Astrocyte (in vitro differentiated cells and primary cell): ENCODE results near the gene HDAC8. TPM values are rescaled to one million over a fixed set of nuclear protein-coding genes. Genes with fewer than 3 reads are reported as not detected.
A peak's percentile ranks its signal among the peaks of the same experiment; 100 is the strongest.

Experiments
- DNase-seq: peaks from one replicate; pipeline ENCODE4 v3.0.0-alpha.2; 2010; ENCODE audit warnings: low read depth
- FAIRE-seq: peaks from 2 replicates; lab custom pipeline; 2011; peaks lifted over from hg19 to GRCh38; lab: Jason Lieb, UNC
- H2AFZ ChIP-seq: 2 replicates; pipeline ENCODE4 v1.6.0; 2012; ENCODE audit warnings: low read depth, low read length, inconsistent platforms
- H3K27ac ChIP-seq: 2 replicates; pipeline ENCODE4 v1.5.1; 2011; ENCODE audit warnings: low read depth, low read length, inconsistent platforms
- H3K27me3 ChIP-seq: 2 replicates; pipeline ENCODE4 v1.6.0; 2011; ENCODE audit warnings: low read length, inconsistent platforms; ENCODE audit not compliant: insufficient read depth
- H3K36me3 ChIP-seq: 2 replicates; pipeline ENCODE4 v1.5.1; 2011; ENCODE audit warnings: low read length, inconsistent platforms; ENCODE audit not compliant: insufficient read depth
- H3K4me1 ChIP-seq: 2 replicates; pipeline ENCODE4 v1.5.1; 2011; ENCODE audit warnings: low read length, inconsistent platforms; ENCODE audit not compliant: insufficient read depth
- H3K4me2 ChIP-seq: 2 replicates; pipeline ENCODE4 v1.6.0; 2012; ENCODE audit warnings: low read length, inconsistent platforms
- H3K4me3 ChIP-seq: 2 replicates; pipeline ENCODE4 v1.5.1; 2011; ENCODE audit warnings: low read depth, mild to moderate bottlenecking, low read length, inconsistent platforms; ENCODE audit not compliant: insufficient read depth
- H3K79me2 ChIP-seq: 2 replicates; pipeline ENCODE4 v1.6.0; 2012; ENCODE audit warnings: mild to moderate bottlenecking, low read length, inconsistent platforms; ENCODE audit not compliant: insufficient read depth
- H3K9ac ChIP-seq: 2 replicates; pipeline ENCODE4 v1.6.0; 2012; ENCODE audit warnings: mild to moderate bottlenecking, low read length, inconsistent platforms
- H3K9me3 ChIP-seq: 2 replicates; pipeline ENCODE4 v1.5.1; 2012; ENCODE audit warnings: low read depth, mild to moderate bottlenecking, low read length, inconsistent platforms; ENCODE audit not compliant: insufficient read depth
- H4K20me1 ChIP-seq: 2 replicates; pipeline ENCODE4 v1.6.0; 2012; ENCODE audit warnings: low read length, inconsistent platforms; ENCODE audit not compliant: insufficient read depth
- H3K27ac Mint-ChIP-seq: one replicate; pipeline ENCODE4 v1.8.0; 2021; ENCODE audit warnings: mild to moderate bottlenecking, mixed read lengths; ENCODE audit not compliant: unreplicated experiment
- H3K27me3 Mint-ChIP-seq: one replicate; pipeline ENCODE4 v1.8.0; 2021; ENCODE audit warnings: low read depth, mixed read lengths; ENCODE audit not compliant: unreplicated experiment
- H3K36me3 Mint-ChIP-seq: one replicate; pipeline ENCODE4 v1.8.0; 2021; ENCODE audit warnings: low read depth, mixed read lengths; ENCODE audit not compliant: unreplicated experiment
- H3K4me1 Mint-ChIP-seq: one replicate; pipeline ENCODE4 v1.8.0; 2021; ENCODE audit warnings: low read depth, mixed read lengths; ENCODE audit not compliant: unreplicated experiment
- H3K4me3 Mint-ChIP-seq: one replicate; pipeline ENCODE4 v1.8.0; 2021; ENCODE audit warnings: mild to moderate bottlenecking, moderate library complexity, mixed read lengths; ENCODE audit not compliant: unreplicated experiment
- H3K9me3 Mint-ChIP-seq: one replicate; pipeline ENCODE4 v1.8.0; 2021; ENCODE audit warnings: mild to moderate bottlenecking, mixed read lengths; ENCODE audit not compliant: unreplicated experiment
- EZH2 ChIP-seq: IDR thresholded peaks from 2 replicates; pipeline ENCODE4 v1.6.1; 2012; ENCODE audit warnings: mild to moderate bottlenecking, low read length, inconsistent platforms; ENCODE audit not compliant: insufficient read depth
- total RNA-seq: library from RNA; stranded (reverse); gene quantifications from 2 replicates; pipeline ENCODE4 v1.2.1, GENCODE V29; 2021
- TF ChIP-seq, protein P1 (sequence below): IDR thresholded peaks from 2 replicates; pipeline ENCODE4 v1.5.1; 2011; ENCODE audit warnings: low read depth, mild to moderate bottlenecking, inconsistent platforms, low read length, moderate library complexity; ENCODE audit not compliant: insufficient read depth

The HDAC8 gene
- total RNA-seq, 1 donor from 2014 or later, result 23.6 TPM

- FAIRE-seq (no peak), DNase-seq (no peak)
- Histone ChIP-seq H3K27me3 (no peaks in the 10 kb centered on the region), H3K4me2 (no peak overlapping the region), H3K36me3 (peaks cover 2% of the 10 kb centered on the region), H3K4me1 (no peaks in the 10 kb centered on the region), H3K9ac (no peak overlapping the region), H3K9me3 (no peaks in the 10 kb centered on the region), H2AFZ (no peak overlapping the region), H4K20me1 (no peaks in the 10 kb centered on the region), H3K4me3 (no peak overlapping the region), H3K27ac (no peak overlapping the region), H3K79me2 (no peaks in the 10 kb centered on the region)
- Mint-ChIP-seq H3K4me1 (no peaks in the 10 kb centered on the region), H3K27ac (no peak overlapping the region), H3K36me3 (peaks cover 5% of the 10 kb centered on the region), H3K4me3 (no peak overlapping the region), H3K27me3 (no peaks in the 10 kb centered on the region), H3K9me3 (no peaks in the 10 kb centered on the region)
- TF ChIP-seq, protein P1, sequence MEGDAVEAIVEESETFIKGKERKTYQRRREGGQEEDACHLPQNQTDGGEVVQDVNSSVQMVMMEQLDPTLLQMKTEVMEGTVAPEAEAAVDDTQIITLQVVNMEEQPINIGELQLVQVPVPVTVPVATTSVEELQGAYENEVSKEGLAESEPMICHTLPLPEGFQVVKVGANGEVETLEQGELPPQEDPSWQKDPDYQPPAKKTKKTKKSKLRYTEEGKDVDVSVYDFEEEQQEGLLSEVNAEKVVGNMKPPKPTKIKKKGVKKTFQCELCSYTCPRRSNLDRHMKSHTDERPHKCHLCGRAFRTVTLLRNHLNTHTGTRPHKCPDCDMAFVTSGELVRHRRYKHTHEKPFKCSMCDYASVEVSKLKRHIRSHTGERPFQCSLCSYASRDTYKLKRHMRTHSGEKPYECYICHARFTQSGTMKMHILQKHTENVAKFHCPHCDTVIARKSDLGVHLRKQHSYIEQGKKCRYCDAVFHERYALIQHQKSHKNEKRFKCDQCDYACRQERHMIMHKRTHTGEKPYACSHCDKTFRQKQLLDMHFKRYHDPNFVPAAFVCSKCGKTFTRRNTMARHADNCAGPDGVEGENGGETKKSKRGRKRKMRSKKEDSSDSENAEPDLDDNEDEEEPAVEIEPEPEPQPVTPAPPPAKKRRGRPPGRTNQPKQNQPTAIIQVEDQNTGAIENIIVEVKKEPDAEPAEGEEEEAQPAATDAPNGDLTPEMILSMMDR, result no peak
- no peak for TF ChIP-seq EZH2
These were observed 85.0 kb downstream of the HDAC8 start for GRCh38 chrX:72487661-72488060.

- no peak for DNase-seq
- no peaks in the 10 kb centered on the region for H4K20me1 ChIP-seq
- H3K4me3 ChIP-seq, result no peak overlapping the region
- FAIRE-seq, result peak; percentile 90
- no peaks in the 10 kb centered on the region for H3K36me3 ChIP-seq
- H3K4me1 Mint-ChIP-seq, result no peaks in the 10 kb centered on the region
- H3K4me2 ChIP-seq, result no peak overlapping the region
- peaks cover 6% of the 10 kb centered on the region for H3K36me3 Mint-ChIP-seq
- no peak overlapping the region for H3K27ac Mint-ChIP-seq
- H3K79me2 ChIP-seq, result no peaks in the 10 kb centered on the region
- H3K9me3 ChIP-seq, result no peaks in the 10 kb centered on the region
- no peaks in the 10 kb centered on the region for H3K9me3 Mint-ChIP-seq
- no peaks in the 10 kb centered on the region for H3K4me1 ChIP-seq
- no peak overlapping the region for H3K4me3 Mint-ChIP-seq
- H3K27me3 ChIP-seq, result no peaks in the 10 kb centered on the region
- no peak for TF ChIP-seq EZH2
- TF ChIP-seq, protein P1, result no peak
- H3K27me3 Mint-ChIP-seq, result no peaks in the 10 kb centered on the region
- H2AFZ ChIP-seq, result no peak overlapping the region
- no peak overlapping the region for H3K27ac ChIP-seq
- no peak overlapping the region for H3K9ac ChIP-seq
These were observed 93.0 kb downstream of the HDAC8 start for GRCh38 chrX:72479324-72480274.

DNA sequence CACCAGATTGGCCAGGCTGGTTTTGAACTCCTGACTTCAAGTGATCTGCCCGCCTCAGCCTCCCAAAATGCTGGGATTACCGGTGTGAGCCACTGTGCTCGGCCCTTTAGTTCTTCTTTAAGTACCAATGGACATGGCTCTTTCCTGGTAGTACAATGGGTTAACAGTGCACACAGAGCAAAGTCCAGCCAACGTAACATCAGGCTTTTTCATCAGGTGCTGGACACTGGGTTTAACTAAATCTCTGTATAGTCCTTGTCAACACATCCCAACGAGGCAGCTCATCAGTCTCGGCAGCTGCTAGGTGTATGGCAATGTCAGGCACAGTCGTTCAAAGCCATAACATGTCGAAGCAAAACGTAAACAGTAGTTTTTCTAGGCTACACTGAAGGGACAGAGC, 93.8 kb downstream of the HDAC8 start:
- no peaks in the 10 kb centered on the region for H3K4me1 Mint-ChIP-seq
- TF ChIP-seq, protein P1, result no peak
- no peak for TF ChIP-seq EZH2
- H3K4me3 Mint-ChIP-seq, result no peak overlapping the region
- no peaks in the 10 kb centered on the region for H3K9me3 Mint-ChIP-seq
- no peaks in the 10 kb centered on the region for H3K79me2 ChIP-seq
- H3K27me3 ChIP-seq, result no peaks in the 10 kb centered on the region
- peaks cover 6% of the 10 kb centered on the region for H3K36me3 Mint-ChIP-seq
- H3K9me3 ChIP-seq, result no peaks in the 10 kb centered on the region
- no peak for FAIRE-seq
- no peak overlapping the region for H3K27ac ChIP-seq
- H3K9ac ChIP-seq, result no peak overlapping the region
- no peak overlapping the region for H2AFZ ChIP-seq
- H3K4me2 ChIP-seq, result no peak overlapping the region
- H3K27me3 Mint-ChIP-seq, result no peaks in the 10 kb centered on the region
- no peak overlapping the region for H3K27ac Mint-ChIP-seq
- H3K4me3 ChIP-seq, result no peak overlapping the region
- DNase-seq, result no peak
- no peaks in the 10 kb centered on the region for H3K4me1 ChIP-seq
- H4K20me1 ChIP-seq, result no peaks in the 10 kb centered on the region
- no peaks in the 10 kb centered on the region for H3K36me3 ChIP-seq
